NT2/D1 (cell line): ENCODE results near the gene C9orf153.

Source experiments
- SUZ12 ChIP-seq: IDR thresholded peaks from 2 replicates; pipeline ENCODE4 v1.6.1; 2011; ENCODE audit not compliant: insufficient read length, insufficient read depth; ENCODE audit errors: extremely low read depth
- YY1 ChIP-seq: IDR thresholded peaks from 2 replicates; pipeline ENCODE4 v1.6.1; 2011; ENCODE audit not compliant: insufficient read length, insufficient read depth
- ZNF274 ChIP-seq: IDR thresholded peaks from 2 replicates; pipeline ENCODE4 v1.6.1; 2011; ENCODE audit warnings: mild to moderate bottlenecking, low read depth, low read length

DNA sequence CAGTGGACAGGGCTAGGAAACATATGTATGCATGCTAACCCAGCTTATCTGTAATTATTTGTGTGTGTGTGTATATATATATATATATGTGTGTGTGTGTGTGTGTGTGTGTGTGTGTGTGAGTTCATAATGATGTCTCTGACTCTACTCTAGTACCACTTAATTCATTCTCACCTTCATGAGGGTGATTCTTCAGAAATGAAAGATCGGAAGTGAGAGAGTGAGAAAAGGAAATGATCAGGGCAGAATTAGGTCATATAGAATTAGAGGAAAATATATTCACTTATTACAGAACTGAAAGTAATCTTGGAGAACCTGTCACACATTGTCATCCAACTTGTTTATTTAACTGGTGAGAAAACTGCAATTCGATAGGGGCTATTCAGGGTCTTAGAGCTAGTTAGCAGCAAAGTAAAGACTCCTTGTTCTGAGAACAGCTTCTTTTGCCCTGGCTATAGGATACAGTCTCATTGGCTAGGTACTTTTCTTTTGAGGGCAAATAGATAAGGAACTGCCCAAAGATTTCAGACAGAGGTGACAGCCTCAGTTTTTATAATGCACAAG lies 58.8 kb downstream of the C9orf153 start:
- TF ChIP-seq ZNF274 (no peak), SUZ12 (no peak), YY1 (no peak)
